HepG2 (cell line): ENCODE measurements around the gene DPY19L3. TPM values are rescaled to one million over a fixed set of nuclear protein-coding genes. Genes with fewer than 3 reads are reported as not detected.

Experiments used
- ATAC-seq: fragments of 200-7000 bp; cut with Tn5 transposase; 3 replicates; pipeline ENCODE4 v1.9.1; 2020; ENCODE audit warnings: mild to moderate bottlenecking, moderate library complexity
- BruUV-seq: library from RNA; stranded (reverse); fragments of 400-500 nt; replicated peaks from 2 replicates; lab custom pipeline; 2021; lab: Mats Ljungman, UMichigan
- CTCF ChIA-PET: fragments of 300-600 bp; formaldehyde crosslinking; extraction: SDS; loops from one replicate; lab custom pipeline; 2021; ENCODE audit warnings: low total read pairs, inconsistent platforms, low intra/inter-chr PET ratio; lab: Yijun Ruan, JAX
- POLR2A ChIA-PET: fragments of 350-600 bp; sonication (Branson Sonifier 250); formaldehyde crosslinking; loops from one replicate; lab custom pipeline; 2020; ENCODE audit warnings: antibody characterized with exemption, inconsistent platforms; lab: Yijun Ruan, JAX
- DNase-seq: peaks from one replicate; pipeline ENCODE4 v3.0.0-alpha.2; 2015; ENCODE audit warnings: low spot score
- FAIRE-seq: peaks from 3 replicates; lab custom pipeline; 2011; peaks lifted over from hg19 to GRCh38; lab: Jason Lieb, UNC
- H2AFZ ChIP-seq: one replicate; pipeline ENCODE4 v1.6.1; 2011; ENCODE audit warnings: low read length, inconsistent platforms
- H3K27ac ChIP-seq: fragments of 300-600 bp; 3 replicates; pipeline ENCODE4 v1.8.0; 2011; ENCODE audit warnings: mixed run types, mild to moderate bottlenecking, mixed read lengths, low read length, inconsistent platforms; ENCODE audit not compliant: insufficient read depth; ENCODE audit errors: extremely low read length
- H3K27me3 ChIP-seq, 2 experiments: fragments of 200-600 bp in 1 of 2; 2 replicates in 1 of 2; 3 replicates in 1 of 2; pipeline versions ENCODE4 v1.6.0 to v1.8.0; 2011; ENCODE audit warnings: low read length in 2 of 2, mild to moderate bottlenecking in 2 of 2, moderate library complexity in 2 of 2, inconsistent platforms in 1 of 2; ENCODE audit not compliant: insufficient read depth in 2 of 2, control insufficient read depth in 1 of 2
- H3K36me3 ChIP-seq, 2 experiments: fragments of 200-600 bp in 1 of 2; replicated peaks in 1 of 2; 2 replicates in 1 of 2; 3 replicates in 1 of 2; pipeline versions ENCODE4 v1.5.1 to v1.8.0; 2011; ENCODE audit warnings: low read length in 2 of 2, inconsistent platforms in 1 of 2; ENCODE audit not compliant: insufficient read depth in 2 of 2, control insufficient read depth in 1 of 2
- H3K4me1 ChIP-seq: 2 replicates; pipeline ENCODE4 v1.5.1; 2012; ENCODE audit warnings: low read length, inconsistent platforms; ENCODE audit not compliant: insufficient read depth
- H3K4me2 ChIP-seq: 2 replicates; pipeline ENCODE4 v1.6.0; 2011; ENCODE audit warnings: low read depth, low read length, inconsistent platforms
- H3K4me3 ChIP-seq, 3 experiments: fragments of 200-600 bp in 1 of 3; sonication (generic), shearing (Covaris generic) in 1 of 3; replicated peaks in 1 of 3; 2 replicates each; pipeline ENCODE4 v1.5.1; 2011 to 2016; ENCODE audit warnings: low read length in 3 of 3, inconsistent platforms in 2 of 3, low read depth in 2 of 3, mild to moderate bottlenecking in 2 of 3, control low read depth in 1 of 3, mixed read lengths in 1 of 3; ENCODE audit not compliant: insufficient read depth in 1 of 3
- H3K79me2 ChIP-seq: one replicate; pipeline ENCODE4 v1.6.1; 2011; ENCODE audit warnings: low read length, inconsistent platforms; ENCODE audit not compliant: insufficient read depth
- H3K9ac ChIP-seq: 2 replicates; pipeline ENCODE4 v1.6.0; 2011; ENCODE audit warnings: mild to moderate bottlenecking, low read depth, low read length, inconsistent platforms; ENCODE audit not compliant: insufficient read depth
- H3K9me3 ChIP-seq: 2 replicates; pipeline ENCODE4 v1.5.1; 2012; ENCODE audit warnings: mild to moderate bottlenecking, low read length
- H4K20me1 ChIP-seq: 2 replicates; pipeline ENCODE4 v1.6.0; 2011; ENCODE audit warnings: inconsistent platforms, mild to moderate bottlenecking, low read length, moderate library complexity; ENCODE audit not compliant: insufficient read depth
- CREB1 ChIP-seq, 2 experiments: fragments of 450-650 bp in 1 of 2; IDR thresholded peaks; 2 replicates each; pipeline ENCODE4 v1.6.1; 2016 to 2017; ENCODE audit warnings: control low read depth in 1 of 2, mild to moderate bottlenecking in 1 of 2, missing compliant biosample characterization in 1 of 2, missing genetic modification characterization in 1 of 2
- GLI4 ChIP-seq: sonication (generic); formaldehyde crosslinking; IDR thresholded peaks from 2 replicates; pipeline ENCODE4 v1.5.1; 2020; ENCODE audit warnings: missing genetic modification reagents, mild to moderate bottlenecking, moderate library complexity, borderline replicate concordance
- PCBP2 ChIP-seq: fragments of 200-400 bp; formaldehyde crosslinking; optimal IDR thresholded peaks from 2 replicates; pipeline ENCODE3; 2018; ENCODE audit warnings: low read length, low read depth; ENCODE audit not compliant: poor library complexity, severe bottlenecking
- ZNF609 ChIP-seq: sonication (generic); formaldehyde crosslinking; IDR thresholded peaks from 2 replicates; pipeline ENCODE4 v1.4.0; 2020; ENCODE audit warnings: mild to moderate bottlenecking, missing genetic modification reagents, borderline replicate concordance
- WGBS: methylation state at CpG from one replicate; pipeline ENCODE4 v1.1.6; 2017; ENCODE audit warnings: low lambda C conversion rate; 5-methylcytosine and 5-hydroxymethylcytosine counted together
- in situ Hi-C: cut with HindIII; loops from 2 replicates; pipeline ENCODE4 v1.10.0; 2017; ENCODE audit warnings: low pct_unique_long_range_greater_than_20kb; ENCODE audit not compliant: extremely low pct_ligation_motif_present
- intact Hi-C: fragments of 100-400 bp; cut with micrococcal nuclease; formaldehyde crosslinking; loops from one replicate; pipeline ENCODE4 v1.10.0; 2022; ENCODE audit not compliant: unreplicated experiment
- polyA plus RNA-seq, 8 experiments: library from polyadenylated mRNA; depleted of rRNA in 3 of 8; stranded (reverse) in 7 of 8; unstranded in 1 of 8; fragments of >200 nt; fragmentation: Illumina TruSeq in 4 of 8; extraction: Trizol in 4 of 8; gene quantifications; 2 replicates each; pipeline versions ENCODE4 v1.2.1 to v1.2.3, GENCODE V29; 2011 to 2016; ENCODE audit warnings: low read depth in 4 of 8, missing spikeins in 1 of 8, mixed read lengths in 1 of 8; ENCODE audit not compliant: insufficient read depth in 1 of 8
- total RNA-seq, 5 experiments: library from RNA; depleted of rRNA; stranded (reverse); fragments of >200 nt; fragmentation: Illumina TruSeq; extraction: Trizol; gene quantifications; 2 replicates each; pipeline ENCODE4 v1.2.3, GENCODE V29; 2016; ENCODE audit warnings: low read depth in 1 of 5

The DPY19L3 gene
- total and polyA plus RNA-seq, 2 of the 13 experiments (the other 11 are each of a cell fraction or from before 2014, with no cell fraction given): 21.6 to 25.2 TPM

- peak overlapping the region; percentile 70 for H3K27ac ChIP-seq
- TF ChIP-seq CREB1 (IDR thresholded peaks at IDR 0.05) (no peak), CREB1 (CRISPR knock-in tag; IDR thresholded peaks at IDR 0.05) (no peak), GLI4 (CRISPR knock-in tag) (no peak), ZNF609 (no peak), PCBP2 (peak; percentile 66)
- ATAC-seq: no peak
- no peak overlapping the region; the same call in 1 of the 2 replicates for H3K4me2 ChIP-seq
- no peak overlapping the region for H2AFZ ChIP-seq
- no peak overlapping the region for H3K4me3 ChIP-seq
- no TSS peak for BruUV-seq
- peaks cover 7 to 66% of the 10 kb centered on the region in 2 experiments for H3K36me3 ChIP-seq
- DNase-seq: no peak
- H4K20me1 ChIP-seq: no peaks in the 10 kb centered on the region; the same call in 1 of the 2 replicates
- H3K4me1 ChIP-seq: peaks cover 46% of the 10 kb centered on the region
- in situ Hi-C loops: no loop called here
- ChIA-PET POLR2A (interaction anchor here (2.9 kb wide), 1 partner anchor 16 kb away, joined by 22 read pairs; the partner anchor contains the start of gene ZNF507), CTCF (no interaction called here)
- H3K79me2 ChIP-seq: peaks cover 38% of the 10 kb centered on the region
- no peak for FAIRE-seq
- 89% methylated on average over 9 of the region's 9 CpGs for WGBS
- H3K9ac ChIP-seq: no peak overlapping the region
- H3K27me3 ChIP-seq: no peaks in the 10 kb centered on the region
- H3K9me3 ChIP-seq: no peaks in the 10 kb centered on the region
- intact Hi-C loops: no loop called here
Measured at GRCh38 chr19:32361574-32362317, 43.8 kb upstream of the DPY19L3 start.
